Endodermal cell (in vitro differentiated cells): ENCODE data around the gene SNCAIP. TPM values are rescaled to one million over a fixed set of nuclear protein-coding genes. Genes with fewer than 3 reads are reported as not detected.

ENCODE experiments used
- DNase-seq: peaks from one replicate; pipeline ENCODE4 v3.0.0-alpha.2; 2017
- H3K27ac ChIP-seq: 2 replicates; pipeline ENCODE4 v1.5.1; 2013; ENCODE audit warnings: mild to moderate bottlenecking, low read depth, low read length, moderate library complexity
- H3K27me3 ChIP-seq: 2 replicates; pipeline ENCODE4 v1.6.1; 2013; ENCODE audit warnings: mild to moderate bottlenecking, low read length, moderate library complexity; ENCODE audit not compliant: insufficient read depth, control insufficient read depth, poor library complexity, severe bottlenecking
- H3K36me3 ChIP-seq: 2 replicates; pipeline ENCODE4 v1.7.0; 2013; ENCODE audit warnings: mild to moderate bottlenecking, low read length, moderate library complexity; ENCODE audit not compliant: control insufficient read depth, insufficient read depth
- H3K4me1 ChIP-seq: one replicate; pipeline ENCODE4 v1.7.0; 2013; ENCODE audit warnings: low read length; ENCODE audit not compliant: control insufficient read depth, insufficient read depth
- H3K4me3 ChIP-seq: 2 replicates; pipeline ENCODE4 v1.5.1; 2013; ENCODE audit warnings: mild to moderate bottlenecking, low read length, moderate library complexity
- H3K9ac ChIP-seq: 2 replicates; pipeline ENCODE4 v1.6.1; 2013; ENCODE audit warnings: mild to moderate bottlenecking, low read length, moderate library complexity; ENCODE audit not compliant: poor library complexity, severe bottlenecking; ENCODE audit errors: extremely low read depth
- H3K9me3 ChIP-seq: 2 replicates; pipeline ENCODE4 v1.6.1; 2013; ENCODE audit warnings: mild to moderate bottlenecking, low read length, moderate library complexity; ENCODE audit not compliant: control insufficient read depth
- H3K27ac Mint-ChIP-seq: 2 replicates; pipeline ENCODE4 v1.8.0; 2020; ENCODE audit warnings: mixed read lengths
- H3K27me3 Mint-ChIP-seq: 2 replicates; pipeline ENCODE4 v1.8.0; 2021; ENCODE audit warnings: mild to moderate bottlenecking, mixed read lengths; ENCODE audit not compliant: insufficient read depth
- H3K36me3 Mint-ChIP-seq: 2 replicates; pipeline ENCODE4 v1.8.0; 2020; ENCODE audit warnings: low read depth, mixed read lengths
- H3K4me1 Mint-ChIP-seq: 2 replicates; pipeline ENCODE4 v1.8.0; 2020; ENCODE audit warnings: mixed read lengths
- H3K4me3 Mint-ChIP-seq: 2 replicates; pipeline ENCODE4 v1.8.0; 2020; ENCODE audit warnings: mild to moderate bottlenecking, moderate library complexity, mixed read lengths
- H3K9me3 Mint-ChIP-seq: 2 replicates; pipeline ENCODE4 v1.8.0; 2020; ENCODE audit warnings: mild to moderate bottlenecking, mixed read lengths
- CTCF ChIP-seq: fragments of 200-600 bp; sonication (generic); conservative IDR thresholded peaks from 2 replicates; pipeline ENCODE4 v1.5.0; 2021; ENCODE audit warnings: antibody characterized with exemption, mild to moderate bottlenecking
- WGBS, 2 experiments: methylation state at CpG; one replicate each; pipeline versions ENCODE4 v1.1.5 to v1.1.7; 2013; ENCODE audit warnings: missing lambda C conversion rate in 2 of 2, mixed read lengths in 1 of 2; ENCODE audit not compliant: insufficient coverage in 1 of 2, insufficient read length in 1 of 2; 5-methylcytosine and 5-hydroxymethylcytosine counted together
- total RNA-seq, 2 donors: library from RNA; stranded (reverse); fragmentation: NEBNext Ultra II Directional in 1 of 2; extraction: Animal tissue kit (Norgen Biotek cat#: 25700) in 1 of 2; gene quantifications; 2 replicates in 1 of 2; 3 replicates in 1 of 2; pipeline ENCODE4 v1.2.1, GENCODE V29; 2021

Gene SNCAIP
- total RNA-seq, 2 donors from 2014 or later, result 1.4 to 2.1 TPM

GRCh38 chr5:122429545-122430318 is 117.7 kb downstream of the SNCAIP start:
- Histone ChIP-seq H3K9ac (no peak overlapping the region), H3K27me3 (no peaks in the 10 kb centered on the region), H3K36me3 (no peaks in the 10 kb centered on the region), H3K4me1 (no peaks in the 10 kb centered on the region), H3K9me3 (peaks cover 4% of the 10 kb centered on the region), H3K27ac (peak overlapping the region; percentile 22), H3K4me3 (no peak overlapping the region)
- no peak for TF ChIP-seq CTCF
- DNase-seq, result no peak
- Mint-ChIP-seq H3K4me1 (peaks cover 7% of the 10 kb centered on the region), H3K27ac (no peak overlapping the region), H3K4me3 (no peak overlapping the region), H3K9me3 (peaks cover 8% of the 10 kb centered on the region), H3K27me3 (peaks cover 2% of the 10 kb centered on the region), H3K36me3 (no peaks in the 10 kb centered on the region)
- 82% methylated on average over 4 to 7 of the region's 7 CpGs for WGBS, 2 experiments

- H3K27ac Mint-ChIP-seq, result no peak overlapping the region
- H3K9me3 Mint-ChIP-seq, result peaks cover 8% of the 10 kb centered on the region
- TF ChIP-seq CTCF, result no peak
- no peaks in the 10 kb centered on the region for H3K4me1 ChIP-seq
- DNase-seq, result no peak
- no peak overlapping the region for H3K4me3 ChIP-seq
- H3K27me3 ChIP-seq, result no peaks in the 10 kb centered on the region
- peaks cover 2% of the 10 kb centered on the region for H3K27me3 Mint-ChIP-seq
- H3K9ac ChIP-seq, result no peak overlapping the region
- H3K4me3 Mint-ChIP-seq, result no peak overlapping the region
- H3K36me3 Mint-ChIP-seq, result no peaks in the 10 kb centered on the region
- H3K9me3 ChIP-seq, result peaks cover 4% of the 10 kb centered on the region
- H3K36me3 ChIP-seq, result no peaks in the 10 kb centered on the region
- 76 to 100% methylated on average over 1 to 2 of the region's 2 CpGs for WGBS, 2 experiments
- H3K4me1 Mint-ChIP-seq, result peaks cover 7% of the 10 kb centered on the region
- H3K27ac ChIP-seq, result no peak overlapping the region
These were observed 118.2 kb downstream of the SNCAIP start for GRCh38 chr5:122430319-122430586.

GRCh38 chr5:122431298-122431697 is 119.3 kb downstream of the SNCAIP start:
- H3K36me3 ChIP-seq, result no peaks in the 10 kb centered on the region
- no peak overlapping the region for H3K27ac Mint-ChIP-seq
- H3K27ac ChIP-seq, result no peak overlapping the region
- no CpG with 5 or more reads among the region's 1 CpG for WGBS, 2 experiments
- no peak overlapping the region for H3K4me3 Mint-ChIP-seq
- peaks cover 4% of the 10 kb centered on the region for H3K9me3 ChIP-seq
- H3K4me1 Mint-ChIP-seq, result peaks cover 7% of the 10 kb centered on the region
- no peak overlapping the region for H3K9ac ChIP-seq
- H3K36me3 Mint-ChIP-seq, result no peaks in the 10 kb centered on the region
- no peak overlapping the region for H3K4me3 ChIP-seq
- no peaks in the 10 kb centered on the region for H3K4me1 ChIP-seq
- peaks cover 8% of the 10 kb centered on the region for H3K9me3 Mint-ChIP-seq
- peaks cover 2% of the 10 kb centered on the region for H3K27me3 Mint-ChIP-seq
- TF ChIP-seq CTCF, result no peak
- no peaks in the 10 kb centered on the region for H3K27me3 ChIP-seq
- DNase-seq, result no peak
